DND-41 (cell line): Measurements from ENCODE around the gene PSD4.

ENCODE experiments used
- CTCF ChIP-seq: IDR thresholded peaks from 2 replicates; pipeline ENCODE4 v1.5.1; 2012; ENCODE audit warnings: borderline replicate concordance, low read length, moderate library complexity, mild to moderate bottlenecking; ENCODE audit not compliant: poor library complexity, severe bottlenecking; ENCODE audit errors: extremely low read depth
- EZH2 ChIP-seq: IDR thresholded peaks from 3 replicates; pipeline ENCODE4 v1.6.1; 2012; ENCODE audit warnings: borderline replicate concordance, low read depth, mild to moderate bottlenecking, moderate library complexity, low read length, inconsistent platforms; ENCODE audit not compliant: severe bottlenecking

GRCh38 chr2:113245276-113245711 lies 71.5 kb downstream of the PSD4 start:
- TF ChIP-seq CTCF (no peak), EZH2 (no peak)
